Measurements from ENCODE around the gene LPCAT3.

Gene LPCAT3

DNA sequence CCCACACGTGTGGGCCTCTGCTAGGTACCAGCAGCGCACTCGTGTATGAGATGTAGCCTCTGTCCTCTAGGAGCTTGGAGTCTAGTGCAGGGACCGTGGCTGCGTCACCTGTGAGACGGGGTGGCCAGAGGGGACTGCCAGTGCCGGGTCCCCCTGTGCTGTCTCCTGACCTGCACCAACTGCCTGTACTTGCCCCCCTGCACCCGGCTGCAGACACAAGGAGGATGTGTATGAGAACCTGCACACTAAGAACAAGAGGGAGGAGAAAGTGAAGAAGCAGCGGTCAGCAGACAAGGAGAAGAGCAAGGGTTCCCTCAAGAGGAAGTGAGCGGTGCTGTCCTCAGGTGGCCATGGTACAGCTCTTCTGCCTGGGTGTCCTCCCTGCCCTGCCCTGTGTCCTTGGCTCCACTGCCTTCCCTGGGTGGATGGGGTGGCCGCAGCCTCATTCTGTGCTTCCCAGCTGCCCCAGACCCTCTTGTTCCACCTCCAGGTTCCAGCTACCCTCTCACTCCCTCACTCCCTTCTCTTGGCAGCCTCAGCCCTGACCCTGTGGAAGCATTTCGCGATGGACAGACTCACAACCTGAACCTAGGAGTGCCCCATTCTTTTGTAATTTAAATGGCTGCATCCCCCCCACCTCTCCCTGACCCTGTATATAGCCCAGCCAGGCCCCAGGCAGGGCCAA lies 57.5 kb downstream of the LPCAT3 start:
- H3K4me3 ChIP-seq (ENCODE audit: low read length): no peak overlapping the region
- TF ChIP-seq, protein P1, sequence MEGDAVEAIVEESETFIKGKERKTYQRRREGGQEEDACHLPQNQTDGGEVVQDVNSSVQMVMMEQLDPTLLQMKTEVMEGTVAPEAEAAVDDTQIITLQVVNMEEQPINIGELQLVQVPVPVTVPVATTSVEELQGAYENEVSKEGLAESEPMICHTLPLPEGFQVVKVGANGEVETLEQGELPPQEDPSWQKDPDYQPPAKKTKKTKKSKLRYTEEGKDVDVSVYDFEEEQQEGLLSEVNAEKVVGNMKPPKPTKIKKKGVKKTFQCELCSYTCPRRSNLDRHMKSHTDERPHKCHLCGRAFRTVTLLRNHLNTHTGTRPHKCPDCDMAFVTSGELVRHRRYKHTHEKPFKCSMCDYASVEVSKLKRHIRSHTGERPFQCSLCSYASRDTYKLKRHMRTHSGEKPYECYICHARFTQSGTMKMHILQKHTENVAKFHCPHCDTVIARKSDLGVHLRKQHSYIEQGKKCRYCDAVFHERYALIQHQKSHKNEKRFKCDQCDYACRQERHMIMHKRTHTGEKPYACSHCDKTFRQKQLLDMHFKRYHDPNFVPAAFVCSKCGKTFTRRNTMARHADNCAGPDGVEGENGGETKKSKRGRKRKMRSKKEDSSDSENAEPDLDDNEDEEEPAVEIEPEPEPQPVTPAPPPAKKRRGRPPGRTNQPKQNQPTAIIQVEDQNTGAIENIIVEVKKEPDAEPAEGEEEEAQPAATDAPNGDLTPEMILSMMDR (conservative IDR thresholded peaks at IDR 0.05; ENCODE audit: low read length): peak; percentile 34
- peak; percentile 32 for DNase-seq (ENCODE audit: low read depth)

DNA sequence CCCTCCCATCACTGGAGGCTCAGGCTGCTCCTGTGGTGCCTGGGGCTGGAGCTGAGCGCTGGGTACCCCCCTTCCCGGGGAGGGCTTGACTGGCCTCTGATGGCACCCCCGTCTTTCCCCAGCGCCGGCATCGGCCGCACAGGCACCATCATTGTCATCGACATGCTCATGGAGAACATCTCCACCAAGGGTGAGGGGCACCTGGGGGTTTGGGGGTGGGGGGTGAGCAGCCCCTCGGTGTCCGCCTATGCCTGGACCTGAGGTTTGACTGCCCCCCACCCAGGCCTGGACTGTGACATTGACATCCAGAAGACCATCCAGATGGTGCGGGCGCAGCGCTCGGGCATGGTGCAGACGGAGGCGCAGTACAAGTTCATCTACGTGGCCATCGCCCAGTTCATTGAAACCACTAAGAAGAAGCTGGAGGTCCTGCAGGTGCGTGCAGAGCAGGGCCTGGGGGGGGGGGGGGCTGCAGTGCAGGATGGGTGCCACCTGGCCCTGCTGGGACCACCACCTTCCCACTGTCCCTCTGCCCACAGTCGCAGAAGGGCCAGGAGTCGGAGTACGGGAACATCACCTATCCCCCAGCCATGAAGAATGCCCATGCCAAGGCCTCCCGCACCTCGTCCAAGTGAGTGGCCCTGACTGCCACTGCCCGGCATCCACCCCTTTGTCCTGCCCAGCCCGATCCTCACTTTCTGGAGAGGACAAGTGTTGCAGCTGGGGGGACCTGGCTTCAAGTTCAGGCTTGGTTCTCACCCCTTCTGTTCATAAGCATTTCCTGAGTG lies 58.3 kb downstream of the LPCAT3 start:
- no peak overlapping the region for H3K4me3 ChIP-seq (ENCODE audit: low read length)
- no peak for DNase-seq (ENCODE audit: low read depth)
- TF ChIP-seq, protein P1 (conservative IDR thresholded peaks at IDR 0.05; ENCODE audit: low read length): no peak

DNA sequence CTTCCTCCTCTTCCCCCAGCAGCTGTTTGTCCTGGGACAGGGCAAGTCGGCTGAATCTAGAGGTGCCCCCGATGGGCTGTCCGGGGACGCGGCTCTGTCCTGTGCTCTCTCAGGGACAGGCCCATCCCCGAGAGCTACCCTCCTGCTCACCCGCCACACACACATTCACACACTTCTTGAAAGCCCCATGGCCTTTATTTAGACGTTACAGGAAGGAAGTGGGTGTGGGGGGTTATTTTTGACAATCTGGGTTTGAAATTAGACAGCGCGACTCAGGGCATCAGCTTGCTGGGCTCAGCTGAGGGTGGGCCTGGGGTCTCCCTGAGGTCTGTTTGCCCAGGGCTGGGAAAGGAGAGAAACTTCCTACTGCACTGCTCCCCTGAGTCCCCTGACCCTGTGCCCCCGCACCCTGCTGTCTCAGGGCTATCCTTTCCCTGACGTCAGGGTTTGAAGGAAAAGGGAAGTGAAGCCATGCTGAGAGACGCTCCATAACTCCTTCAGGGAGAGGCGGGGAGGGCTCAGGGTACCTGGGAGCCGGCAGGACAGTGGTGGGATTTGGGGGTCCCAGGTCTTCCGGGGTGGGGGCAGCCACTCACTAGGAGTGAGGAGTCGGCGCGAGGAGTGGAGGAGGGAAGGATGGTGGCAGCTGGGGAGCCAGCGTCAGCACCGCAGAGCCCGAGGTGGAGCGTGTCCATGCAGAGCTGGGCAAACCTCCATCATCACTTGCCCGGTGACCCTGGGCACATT lies 59.0 kb downstream of the LPCAT3 start:
- H3K4me3 ChIP-seq (ENCODE audit: low read length): no peak overlapping the region
- TF ChIP-seq, protein P1 (conservative IDR thresholded peaks at IDR 0.05; ENCODE audit: low read length): no peak
- DNase-seq (ENCODE audit: low read depth): no peak

DNA sequence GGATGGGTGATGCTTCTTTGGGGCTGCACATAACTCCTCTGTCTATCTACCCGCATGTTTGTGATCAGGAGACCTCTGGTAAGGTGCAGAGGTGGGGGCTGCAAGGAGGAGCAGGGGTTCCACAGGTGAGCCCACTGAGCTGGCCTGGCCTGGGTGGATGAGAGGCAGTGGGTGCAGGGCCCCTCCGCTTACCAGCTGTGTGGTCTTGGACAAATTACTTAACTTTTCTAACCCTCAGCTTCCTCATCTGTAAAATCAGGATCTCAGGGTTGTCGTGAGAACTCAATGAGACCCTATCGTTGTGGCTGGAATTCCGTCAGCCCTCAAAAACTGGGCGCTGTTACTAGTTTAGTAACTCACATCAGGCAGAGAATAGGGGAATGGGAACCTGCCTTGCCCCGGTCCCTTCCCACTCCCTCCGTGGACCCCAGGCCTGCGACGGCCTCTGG lies 59.6 kb downstream of the LPCAT3 start:
- H3K4me3 ChIP-seq (ENCODE audit: low read length): no peak overlapping the region
- TF ChIP-seq, protein P1 (conservative IDR thresholded peaks at IDR 0.05; ENCODE audit: low read length): no peak
- DNase-seq (ENCODE audit: low read depth): no peak

DNA sequence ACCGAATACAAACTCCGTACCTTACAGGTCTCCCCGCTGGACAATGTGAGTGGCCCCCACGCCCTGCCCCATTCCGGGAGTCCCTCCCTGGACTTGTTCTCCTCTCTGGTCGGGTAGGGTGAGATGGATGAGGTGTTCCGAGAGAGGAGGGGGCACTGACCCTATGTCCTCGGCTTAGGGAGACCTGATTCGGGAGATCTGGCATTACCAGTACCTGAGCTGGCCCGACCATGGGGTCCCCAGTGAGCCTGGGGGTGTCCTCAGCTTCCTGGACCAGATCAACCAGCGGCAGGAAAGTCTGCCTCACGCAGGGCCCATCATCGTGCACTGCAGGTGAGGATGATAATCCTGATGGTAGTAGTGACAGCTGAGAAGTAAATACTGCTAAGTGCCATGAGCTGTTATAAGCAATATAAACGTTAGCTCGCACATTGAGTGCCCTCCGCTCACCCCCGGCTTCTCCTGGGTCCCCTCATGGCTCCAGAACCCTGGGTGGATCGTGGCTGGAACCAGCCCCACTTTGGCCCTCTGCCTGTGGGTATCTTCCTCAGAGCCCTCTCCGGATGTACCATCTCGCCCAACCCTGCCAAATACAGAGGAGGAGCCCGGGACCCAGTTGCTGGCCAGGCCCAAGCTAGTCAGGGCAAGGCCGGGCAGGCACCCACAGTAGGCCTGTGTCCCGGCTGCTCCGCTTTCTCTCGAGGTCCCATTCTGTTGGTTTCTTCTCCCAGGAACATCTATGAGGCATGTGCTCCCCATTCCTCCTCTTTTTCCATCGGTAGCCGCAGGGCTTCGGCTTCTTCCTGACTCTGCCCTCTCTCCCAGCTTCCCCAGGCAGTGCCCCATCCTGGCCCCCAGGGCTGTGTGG lies 60.3 kb downstream of the LPCAT3 start:
- TF ChIP-seq, protein P1 (conservative IDR thresholded peaks at IDR 0.05; ENCODE audit: low read length): no peak
- no peak overlapping the region for H3K4me3 ChIP-seq (ENCODE audit: low read length)
- no peak for DNase-seq (ENCODE audit: low read depth)

DNA sequence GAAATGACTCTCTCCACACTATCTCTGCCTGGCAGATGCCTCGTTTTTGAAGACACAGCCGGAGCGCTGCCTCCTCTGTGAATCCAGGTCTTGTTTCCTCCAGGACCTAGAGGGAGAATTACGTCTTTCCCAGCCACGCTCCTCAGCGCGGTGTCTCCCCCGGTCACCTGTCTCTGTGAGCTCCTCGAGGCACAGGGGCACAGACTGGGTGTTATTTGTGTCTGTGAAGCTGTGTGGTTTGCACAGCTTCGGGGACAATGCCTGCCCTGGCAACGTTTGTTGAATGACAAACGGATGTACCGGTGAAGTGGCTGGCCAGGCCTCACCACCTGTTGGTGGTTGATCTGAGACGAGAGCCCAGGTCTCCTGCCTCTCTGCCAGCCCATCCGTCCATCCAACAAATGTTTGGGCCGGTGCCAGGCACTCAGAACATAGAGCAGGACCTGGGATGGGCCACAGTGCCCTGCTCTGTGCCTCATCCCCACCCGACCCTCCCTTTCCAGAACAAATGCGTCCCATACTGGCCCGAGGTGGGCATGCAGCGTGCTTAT lies 61.0 kb downstream of the LPCAT3 start:
- DNase-seq (ENCODE audit: low read depth): no peak
- no peak overlapping the region for H3K4me3 ChIP-seq (ENCODE audit: low read length)
- TF ChIP-seq, protein P1 (conservative IDR thresholded peaks at IDR 0.05; ENCODE audit: low read length): no peak

Data from AG10803 (cell line).